ENCODE measurements around the gene MED31.
A peak's percentile ranks its signal among the peaks of the same experiment; 100 is the strongest.

Gene MED31

GRCh38 chr17:6651919-6652452 lies 581 bp upstream of the MED31 start:
- peak; percentile 73 for DNase-seq

GRCh38 chr17:6648181-6648580 lies 3.2 kb downstream of the MED31 start:
- no peak for DNase-seq

- DNase-seq: no peak
These were observed 7.8 kb downstream of the MED31 start for GRCh38 chr17:6643451-6644125.

DNA sequence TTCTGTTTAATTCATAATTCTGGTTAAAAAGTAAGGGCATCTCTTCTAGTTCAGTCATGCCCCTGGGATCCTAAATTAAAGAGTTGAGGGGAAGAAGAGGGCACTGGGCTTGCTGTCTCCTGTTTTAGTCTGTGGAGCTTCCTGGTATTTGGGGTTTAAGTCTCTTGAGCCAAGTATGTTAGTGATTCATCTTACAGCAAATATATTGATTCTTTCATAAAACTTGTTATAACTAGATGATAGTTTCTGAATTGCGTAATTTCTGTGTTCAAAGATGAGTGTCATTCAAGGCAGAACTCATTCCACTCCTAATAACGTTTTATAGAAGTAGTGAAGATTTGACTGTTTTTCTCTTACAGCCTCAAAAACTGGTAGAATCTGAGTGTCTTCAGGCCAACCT lies 8.8 kb downstream of the MED31 start:
- no peak for DNase-seq

GRCh38 chr17:6641247-6641863 lies 10.1 kb downstream of the MED31 start:
- no peak for DNase-seq

DNA sequence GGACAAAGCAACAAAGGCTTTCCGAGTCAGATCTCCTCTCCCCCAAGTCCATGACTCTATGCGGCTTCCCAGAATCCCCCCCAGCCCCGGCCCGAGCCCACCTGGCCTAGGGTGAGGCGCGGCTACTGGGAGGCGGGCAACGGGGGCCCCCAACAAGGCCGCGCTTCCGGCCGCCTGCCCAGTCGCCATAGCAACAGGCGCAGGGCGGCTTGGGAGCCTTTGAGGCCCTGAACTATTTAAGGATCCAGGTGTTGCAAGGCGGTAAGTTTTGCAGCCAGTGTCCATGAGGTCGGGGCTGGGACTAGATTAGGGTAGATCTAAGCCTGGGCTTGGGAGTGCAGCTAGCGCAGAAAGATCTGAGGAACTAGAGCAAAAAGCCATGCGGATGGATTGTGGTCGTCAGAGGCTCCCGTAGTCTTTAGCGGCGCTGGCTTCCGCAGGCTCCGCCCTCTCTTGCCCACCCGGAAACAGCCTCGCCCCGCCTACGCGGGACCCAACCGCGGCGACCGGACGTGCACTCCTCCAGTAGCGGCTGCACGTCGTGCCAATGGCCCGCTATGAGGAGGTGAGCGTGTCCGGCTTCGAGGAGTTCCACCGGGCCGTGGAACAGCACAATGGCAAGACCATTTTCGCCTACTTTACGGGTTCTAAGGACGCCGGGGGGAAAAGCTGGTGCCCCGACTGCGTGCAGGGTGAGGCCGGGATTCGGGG lies 10.7 kb downstream of the MED31 start, which contains the start of the genes KIAA0753 and TXNDC17:
KIAA0753 (minus strand) TSS at position 176 of the 711 bp plus-strand sequence. CDS start 5,608 bp downstream, outside the sequence.
TXNDC17 (plus strand) TSS at position 525 of the 711 bp plus-strand sequence; CDS start at position 548, 23 bp downstream.
- DNase-seq: peak; percentile 96

DNA sequence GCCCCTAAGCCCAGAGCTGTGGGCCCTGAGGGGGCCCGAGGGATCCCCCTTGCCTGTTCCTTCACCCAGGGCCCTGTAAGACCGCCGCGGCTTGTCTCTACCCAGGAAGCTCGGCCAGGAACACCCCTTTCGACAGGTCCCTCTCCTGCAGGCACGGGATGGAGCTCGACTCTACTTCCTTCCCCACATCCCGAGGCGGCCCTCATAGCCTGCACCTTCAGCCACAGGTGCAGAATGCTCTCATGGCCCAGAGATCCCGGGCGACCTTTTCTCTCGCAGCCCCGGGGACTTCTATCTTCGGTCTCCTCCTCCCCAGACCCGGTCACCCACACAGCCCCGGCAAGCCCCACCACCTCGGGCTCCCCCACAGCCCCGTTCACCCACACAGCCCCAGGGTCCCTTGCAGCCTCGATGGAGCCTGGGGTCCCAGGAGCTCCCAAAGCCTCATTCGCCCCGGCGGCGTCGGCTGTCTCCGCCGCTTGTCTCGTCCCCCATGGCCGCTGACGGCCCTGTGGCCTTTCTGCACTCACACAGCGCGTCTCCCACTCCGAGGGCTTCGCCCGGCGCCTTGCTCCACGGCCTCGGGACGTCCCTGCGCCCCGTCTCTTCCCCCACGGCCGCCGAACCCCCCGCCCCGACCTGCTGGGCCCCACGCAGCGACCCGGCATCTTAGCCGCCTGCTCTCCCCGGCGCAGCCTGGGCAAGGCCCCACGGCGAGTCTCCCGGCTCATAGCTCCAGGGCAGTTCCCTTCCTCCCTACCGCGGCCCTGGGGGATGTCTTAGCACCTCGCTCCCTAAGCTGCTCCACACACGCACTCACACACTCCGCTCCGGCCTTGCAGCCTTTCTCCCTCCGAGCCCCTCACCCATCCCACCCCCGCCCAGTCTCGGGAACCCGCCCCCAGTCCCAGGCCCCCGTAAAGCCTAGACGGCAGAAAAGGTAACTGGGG lies 11.5 kb downstream of the MED31 start:
- DNase-seq: peak; percentile 79

DNA sequence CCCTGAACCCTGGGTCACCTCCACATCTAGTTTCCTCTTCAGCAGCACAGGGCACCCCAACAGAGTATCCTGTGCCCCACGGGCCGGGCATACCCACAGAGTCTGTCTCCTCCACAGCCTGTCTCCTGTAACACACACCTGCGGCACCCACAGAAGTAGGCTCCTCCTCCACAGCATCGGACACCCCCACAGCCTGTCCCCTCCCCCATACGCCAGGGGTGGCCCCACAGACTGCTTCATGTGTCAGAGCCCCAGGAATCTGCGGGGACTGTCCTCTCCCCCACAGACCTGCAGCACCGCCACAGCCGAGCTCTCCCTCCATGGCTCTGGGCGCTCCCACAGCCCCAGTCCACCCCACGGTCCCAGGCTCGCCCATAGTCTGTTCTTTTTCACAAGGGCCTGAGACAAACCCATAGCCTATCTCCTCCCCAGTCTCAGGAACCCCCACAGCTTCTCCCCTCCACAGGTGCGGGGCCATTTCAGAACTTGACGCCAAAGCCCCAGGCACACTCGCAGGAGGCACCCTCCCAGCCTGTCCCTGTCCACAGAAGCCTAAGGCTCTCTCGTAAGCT lies 12.3 kb downstream of the MED31 start:
- no peak for DNase-seq

- DNase-seq: no peak
These were observed 13.1 kb downstream of the MED31 start for GRCh38 chr17:6638046-6638908.

- DNase-seq: no peak
These were observed 14.0 kb downstream of the MED31 start for GRCh38 chr17:6637458-6637840.

DNA sequence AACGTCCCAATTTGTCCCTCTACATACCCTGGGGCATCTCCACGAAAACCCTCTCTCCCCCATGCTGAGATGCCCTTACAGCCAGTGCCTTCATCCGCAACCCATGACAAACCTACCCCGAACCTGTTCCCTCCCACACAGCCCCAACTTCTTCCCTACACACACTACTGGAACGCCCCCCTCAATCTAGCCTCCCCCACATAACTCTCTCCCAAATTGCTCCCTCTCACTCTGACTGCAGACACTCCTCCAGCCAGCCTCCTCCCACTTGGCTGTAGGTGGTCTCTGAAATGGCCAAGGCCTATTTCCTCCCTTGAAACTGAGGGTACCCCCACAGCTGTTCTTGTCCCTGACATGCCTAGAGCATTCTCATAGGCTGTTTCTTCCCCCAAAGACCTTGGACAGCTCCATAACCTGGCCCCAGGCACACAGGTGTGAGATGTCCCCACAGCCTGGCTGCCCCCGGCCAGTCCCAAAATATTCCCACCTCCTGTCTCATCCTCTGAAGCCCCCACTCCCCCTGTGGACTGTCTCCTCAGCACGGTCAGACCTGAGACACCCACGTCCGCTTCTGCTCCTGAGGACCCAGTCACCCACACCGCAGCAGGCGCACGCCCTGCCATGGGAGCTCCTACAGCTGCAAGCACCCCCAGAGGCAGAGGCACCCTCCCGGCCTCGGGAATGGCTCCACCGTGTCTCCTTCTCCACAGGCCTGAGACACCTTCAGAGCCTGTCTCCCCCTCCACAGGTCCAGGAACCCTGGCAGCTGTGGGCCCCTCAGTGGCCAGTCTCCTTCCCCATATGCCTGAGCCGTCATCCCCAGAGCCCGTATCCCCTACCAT lies 14.6 kb downstream of the MED31 start:
- DNase-seq: no peak

DNA sequence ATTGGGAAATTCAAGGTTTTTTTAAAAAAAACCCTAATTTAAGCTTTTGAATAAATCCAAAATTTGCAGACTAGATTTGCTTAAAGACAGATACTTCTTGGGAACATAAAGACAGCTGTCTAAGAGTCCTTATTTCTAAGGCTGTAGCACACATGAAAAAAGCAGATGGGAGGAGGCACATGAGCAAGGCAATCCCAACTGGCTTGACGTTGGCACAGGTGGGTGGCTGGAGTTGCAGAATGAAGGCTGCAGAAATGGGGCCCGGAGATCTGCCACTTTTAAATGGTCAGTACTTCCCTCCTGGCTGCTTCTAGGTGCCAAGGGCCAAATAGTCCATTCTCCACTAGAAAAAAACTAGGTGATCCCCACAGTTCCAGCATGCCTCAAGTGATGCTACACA lies 15.3 kb downstream of the MED31 start:
- DNase-seq: no peak

- no peak for DNase-seq
These were observed 18.1 kb downstream of the MED31 start for GRCh38 chr17:6633263-6633662.

DNA sequence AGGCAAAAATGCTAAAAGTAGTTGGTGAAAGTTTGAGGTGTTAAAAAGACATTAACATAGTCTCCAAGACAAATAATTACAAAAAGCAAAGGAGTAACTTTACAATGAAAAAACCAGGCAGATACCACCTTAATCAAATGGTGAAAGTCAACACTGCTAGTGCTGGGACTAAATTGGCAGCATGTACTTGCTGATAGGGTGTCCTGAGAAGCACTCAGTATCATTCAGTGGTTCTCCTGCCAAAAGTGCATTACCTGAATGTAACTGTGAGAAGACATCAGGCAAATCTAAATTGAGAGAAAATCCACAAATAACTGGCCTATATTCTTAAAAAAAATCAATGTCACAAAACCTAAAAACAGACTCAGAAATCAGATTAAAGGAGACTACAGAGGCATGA lies 18.9 kb downstream of the MED31 start:
- DNase-seq: no peak

- DNase-seq: no peak
These were observed 21.0 kb downstream of the MED31 start for GRCh38 chr17:6630390-6630789.

DNA sequence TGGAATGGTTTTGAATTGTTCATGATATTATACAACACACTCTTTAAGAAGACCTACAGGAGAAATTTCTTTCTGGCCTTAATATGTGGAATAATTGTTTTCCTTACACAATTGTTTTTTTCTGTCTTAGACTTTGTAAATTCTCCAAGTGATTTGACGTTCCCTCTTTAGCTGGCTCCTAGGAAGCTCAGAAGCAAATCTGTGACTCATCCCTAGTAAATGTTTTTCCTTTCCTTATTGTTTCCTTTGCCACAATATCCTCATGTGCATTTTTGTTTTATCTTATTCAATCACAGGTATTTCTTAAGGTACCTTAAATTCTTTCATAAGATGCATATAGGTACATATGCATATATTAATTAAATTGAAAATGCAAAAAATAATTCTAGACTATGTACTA lies 24.4 kb downstream of the MED31 start:
- no peak for DNase-seq

DNA sequence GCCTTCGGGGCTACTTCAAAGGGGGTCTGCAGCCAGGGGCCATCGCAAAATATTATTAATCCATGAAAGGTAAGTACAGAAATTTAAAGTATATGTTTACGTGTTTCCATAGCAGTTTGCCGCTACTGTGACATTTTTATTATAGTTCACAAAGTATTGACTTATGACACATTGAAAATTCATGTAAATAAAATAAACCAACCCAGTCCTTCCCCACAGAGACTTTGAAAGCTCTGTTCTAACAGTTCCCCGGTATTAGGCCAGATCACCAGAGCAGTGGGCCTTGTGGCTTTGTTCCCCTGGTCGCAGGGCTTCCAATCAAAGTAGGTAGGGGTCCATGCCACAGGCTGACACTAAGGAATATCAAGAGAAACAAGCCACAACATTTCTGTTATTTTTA lies 24.8 kb downstream of the MED31 start:
- no peak for DNase-seq

GRCh38 chr17:6623941-6624340 lies 27.5 kb downstream of the MED31 start:
- DNase-seq: no peak

GRCh38 chr17:6611231-6611630 lies 40.2 kb downstream of the MED31 start:
- DNase-seq: no peak

GRCh38 chr17:6610011-6610410 lies 41.4 kb downstream of the MED31 start:
- no peak for DNase-seq

Data from activated effector memory CD4-positive, alpha-beta T cell treated with anti-CD3 and anti-CD28 coated beads, Interleukin-2, amount 50 U/mL, for 16 hours (primary cell).